SK-N-SH (cell line): Measurements from ENCODE around the gene ST6GALNAC3. TPM values are rescaled to one million over a fixed set of nuclear protein-coding genes. Genes with fewer than 3 reads are reported as not detected.

Source experiments
- CTCF ChIA-PET: fragments of 300-600, 350-600 bp; formaldehyde crosslinking; extraction: SDS; loops from one replicate; lab custom pipeline; 2021; lab: Yijun Ruan, JAX
- POLR2A ChIA-PET: fragments of 350-600 bp; sonication (Branson Sonifier 250); formaldehyde crosslinking; extraction: SDS; loops from one replicate; lab custom pipeline; 2020; ENCODE audit warnings: antibody characterized with exemption, inconsistent platforms; lab: Yijun Ruan, JAX
- DNase-seq: peaks from one replicate; pipeline ENCODE4 v3.0.0; 2012
- H2AFZ ChIP-seq: fragments of 200-600 bp; sonication (generic); 2 replicates; pipeline ENCODE4 v1.8.1; 2016; ENCODE audit warnings: antibody characterized with exemption, mild to moderate bottlenecking, low read depth
- H3F3A ChIP-seq: fragments of 200-600 bp; sonication (generic); replicated peaks from 2 replicates; pipeline ENCODE3; 2016; ENCODE audit warnings: antibody characterized with exemption, mild to moderate bottlenecking; ENCODE audit not compliant: insufficient read depth
- H3K27ac ChIP-seq, 2 experiments: fragments of 200-500 bp in 1 of 2; fragments of 200-600 bp in 1 of 2; sonication (Bioruptor generic) in 1 of 2; sonication (generic), shearing (Covaris generic) in 1 of 2; 2 replicates each; pipeline versions ENCODE4 v1.5.1 to v1.6.1; 2014 to 2016; ENCODE audit warnings: low read depth in 2 of 2, inconsistent platforms in 1 of 2, low read length in 1 of 2, mild to moderate bottlenecking in 1 of 2, mixed read lengths in 1 of 2
- H3K27me3 ChIP-seq: fragments of 200-600 bp; sonication (generic), shearing (Covaris generic); 2 replicates; pipeline ENCODE4 v1.6.1; 2016; ENCODE audit warnings: mixed run types; ENCODE audit not compliant: insufficient read depth
- H3K36me3 ChIP-seq, 2 experiments: fragments of 200-500 bp in 1 of 2; fragments of 200-600 bp in 1 of 2; sonication (Bioruptor generic) in 1 of 2; sonication (generic) in 1 of 2; replicated peaks in 1 of 2; 2 replicates each; pipeline versions ENCODE3 to v1.5.1; 2014 to 2016; ENCODE audit warnings: low read length in 1 of 2, mild to moderate bottlenecking in 1 of 2; ENCODE audit not compliant: insufficient read depth in 2 of 2, control insufficient read depth in 1 of 2
- H3K4me1 ChIP-seq, 2 experiments: fragments of 200-500 bp in 1 of 2; fragments of 200-600 bp in 1 of 2; sonication (Bioruptor generic) in 1 of 2; sonication (generic), shearing (Covaris generic) in 1 of 2; 2 replicates each; pipeline versions ENCODE4 v1.5.1 to v1.6.1; 2014 to 2016; ENCODE audit warnings: low read depth in 1 of 2, low read length in 1 of 2, mixed run types in 1 of 2; ENCODE audit not compliant: insufficient read depth in 2 of 2, control insufficient read depth in 1 of 2
- H3K4me2 ChIP-seq: fragments of 200-600 bp; sonication (generic), shearing (Covaris generic); 2 replicates; pipeline ENCODE4 v1.6.1; 2017; ENCODE audit warnings: mixed run types
- H3K4me3 ChIP-seq, 2 experiments: fragments of 200-500 bp in 1 of 2; fragments of 200-600 bp in 1 of 2; sonication (Bioruptor generic) in 1 of 2; sonication (generic), shearing (Covaris generic) in 1 of 2; 2 replicates each; pipeline versions ENCODE4 v1.5.1 to v1.8.1; 2014 to 2016; ENCODE audit warnings: low read depth in 2 of 2, inconsistent platforms in 1 of 2, low read length in 1 of 2, mild to moderate bottlenecking in 1 of 2, mixed read lengths in 1 of 2, moderate library complexity in 1 of 2
- H3K79me2 ChIP-seq: fragments of 200-600 bp; sonication (generic); 2 replicates; pipeline ENCODE4 v1.8.1; 2017; ENCODE audit warnings: mild to moderate bottlenecking; ENCODE audit not compliant: insufficient read depth
- H3K9ac ChIP-seq: fragments of 200-600 bp; sonication (generic); 2 replicates; pipeline ENCODE4 v1.6.1; 2017; ENCODE audit warnings: mixed run types
- H3K9me2 ChIP-seq: fragments of 200-600 bp; sonication (generic); 2 replicates; pipeline ENCODE4 v1.6.1; 2017; ENCODE audit warnings: mixed run types
- H3K9me3 ChIP-seq: fragments of 200-600 bp; sonication (generic); 2 replicates; pipeline ENCODE4 v1.6.1; 2017; ENCODE audit warnings: mixed run types, mild to moderate bottlenecking, moderate library complexity
- H4K20me1 ChIP-seq: fragments of 200-600 bp; sonication (generic); 2 replicates; pipeline ENCODE4 v1.6.1; 2017; ENCODE audit warnings: mild to moderate bottlenecking, mixed run types; ENCODE audit not compliant: insufficient read depth
- ELF1 ChIP-seq: IDR thresholded peaks from 2 replicates; pipeline ENCODE4 v1.4.0; 2012
- EP300 ChIP-seq, 2 experiments: IDR thresholded peaks; 2 replicates each; pipeline versions ENCODE4 v1.4.0 to v1.6.1; 2012; ENCODE audit warnings: borderline replicate concordance in 1 of 2, low read depth in 1 of 2, low read length in 1 of 2
- EZH2phosphoT487 ChIP-seq: fragments of 200-600 bp; sonication (generic); IDR thresholded peaks from 2 replicates; pipeline ENCODE4 v1.6.1; 2017; ENCODE audit warnings: low read depth, mixed run types, mild to moderate bottlenecking, antibody characterized with exemption, moderate library complexity, borderline replicate concordance
- IRF3 ChIP-seq: fragments of 150-350 bp; IDR thresholded peaks from 2 replicates; pipeline ENCODE4 v1.6.1; 2016; ENCODE audit warnings: mild to moderate bottlenecking, low read depth, low read length
- JUND ChIP-seq: IDR thresholded peaks from 2 replicates; pipeline ENCODE4 v1.4.0; 2012
- MAX ChIP-seq: IDR thresholded peaks from 2 replicates; pipeline ENCODE4 v1.4.0; 2012; ENCODE audit warnings: low read depth
- MEF2A ChIP-seq: IDR thresholded peaks from 2 replicates; pipeline ENCODE4 v1.4.0; 2012; ENCODE audit warnings: low read depth, borderline replicate concordance
- NFIC ChIP-seq: IDR thresholded peaks from 2 replicates; pipeline ENCODE4 v1.4.0; 2012; ENCODE audit warnings: borderline replicate concordance
- RFX5 ChIP-seq: IDR thresholded peaks from 2 replicates; pipeline ENCODE4 v1.6.1; 2012; ENCODE audit warnings: mild to moderate bottlenecking, improper control_type of control experiment, low read length
- TAF1 ChIP-seq: IDR thresholded peaks from 2 replicates; pipeline ENCODE4 v1.6.1; 2012; ENCODE audit warnings: low read depth, mild to moderate bottlenecking, low read length, moderate library complexity, borderline replicate concordance
- TEAD4 ChIP-seq: IDR thresholded peaks from 2 replicates; pipeline ENCODE4 v1.4.0; 2012; ENCODE audit warnings: mild to moderate bottlenecking, borderline replicate concordance; ENCODE audit not compliant: insufficient read depth
- YY1 ChIP-seq: IDR thresholded peaks from 2 replicates; pipeline ENCODE4 v1.4.0; 2012; ENCODE audit warnings: low read depth, mild to moderate bottlenecking
- WGBS: methylation state at CpG from one replicate; pipeline ENCODE4 v1.1.6; 2017; ENCODE audit warnings: low lambda C conversion rate; 5-methylcytosine and 5-hydroxymethylcytosine counted together
- polyA plus RNA-seq, 3 experiments: library from polyadenylated mRNA; depleted of rRNA; stranded (reverse); fragments of >200 nt; gene quantifications; 2 replicates each; pipeline ENCODE4 v1.2.3, GENCODE V29; 2012
- TF ChIP-seq, protein P1 (sequence below): IDR thresholded peaks from 2 replicates; pipeline ENCODE4 v1.4.0; 2012; ENCODE audit warnings: low read depth, borderline replicate concordance
- TF ChIP-seq, protein P2 (sequence below): fragments of 150-350 bp; IDR thresholded peaks from 2 replicates; pipeline ENCODE4 v1.6.1; 2017; ENCODE audit warnings: antibody characterized with exemption, low read length, low read depth, borderline replicate concordance
- TF ChIP-seq, protein P3 (sequence below): IDR thresholded peaks from 2 replicates; pipeline ENCODE4; 2012

ST6GALNAC3 gene
- polyA plus RNA-seq, 1 of the 3 experiments (the other 2 are of a cell fraction) = 8.1 TPM

- H3K4me1 ChIP-seq = peaks cover 0 to 12% of the 10 kb centered on the region in 2 experiments; a peak in 1 of 4 replicates
- 97% methylated on average over 3 of the region's 3 CpGs for WGBS
- no peak overlapping the region for H2AFZ ChIP-seq
- H3K36me3 ChIP-seq = no peaks in the 10 kb centered on the region
- H3K27ac ChIP-seq = no peak overlapping the region
- H3F3A ChIP-seq = no peaks in the 10 kb centered on the region
- H3K9me2 ChIP-seq = no peaks in the 10 kb centered on the region
- H3K9ac ChIP-seq = no peak overlapping the region
- TF ChIP-seq, protein P1, sequence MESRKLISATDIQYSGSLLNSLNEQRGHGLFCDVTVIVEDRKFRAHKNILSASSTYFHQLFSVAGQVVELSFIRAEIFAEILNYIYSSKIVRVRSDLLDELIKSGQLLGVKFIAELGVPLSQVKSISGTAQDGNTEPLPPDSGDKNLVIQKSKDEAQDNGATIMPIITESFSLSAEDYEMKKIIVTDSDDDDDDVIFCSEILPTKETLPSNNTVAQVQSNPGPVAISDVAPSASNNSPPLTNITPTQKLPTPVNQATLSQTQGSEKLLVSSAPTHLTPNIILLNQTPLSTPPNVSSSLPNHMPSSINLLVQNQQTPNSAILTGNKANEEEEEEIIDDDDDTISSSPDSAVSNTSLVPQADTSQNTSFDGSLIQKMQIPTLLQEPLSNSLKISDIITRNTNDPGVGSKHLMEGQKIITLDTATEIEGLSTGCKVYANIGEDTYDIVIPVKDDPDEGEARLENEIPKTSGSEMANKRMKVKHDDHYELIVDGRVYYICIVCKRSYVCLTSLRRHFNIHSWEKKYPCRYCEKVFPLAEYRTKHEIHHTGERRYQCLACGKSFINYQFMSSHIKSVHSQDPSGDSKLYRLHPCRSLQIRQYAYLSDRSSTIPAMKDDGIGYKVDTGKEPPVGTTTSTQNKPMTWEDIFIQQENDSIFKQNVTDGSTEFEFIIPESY = no peak
- TF ChIP-seq IRF3 = no peak
- no peak for TF ChIP-seq MEF2A
- no peak for TF ChIP-seq NFIC
- TF ChIP-seq MAX = no peak
- TF ChIP-seq RFX5 = no peak
- TF ChIP-seq TAF1 = no peak
- TF ChIP-seq, protein P2, sequence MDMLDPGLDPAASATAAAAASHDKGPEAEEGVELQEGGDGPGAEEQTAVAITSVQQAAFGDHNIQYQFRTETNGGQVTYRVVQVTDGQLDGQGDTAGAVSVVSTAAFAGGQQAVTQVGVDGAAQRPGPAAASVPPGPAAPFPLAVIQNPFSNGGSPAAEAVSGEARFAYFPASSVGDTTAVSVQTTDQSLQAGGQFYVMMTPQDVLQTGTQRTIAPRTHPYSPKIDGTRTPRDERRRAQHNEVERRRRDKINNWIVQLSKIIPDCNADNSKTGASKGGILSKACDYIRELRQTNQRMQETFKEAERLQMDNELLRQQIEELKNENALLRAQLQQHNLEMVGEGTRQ = no peak
- no peak for TF ChIP-seq YY1
- no peak for TF ChIP-seq TEAD4
- TF ChIP-seq JUND = no peak
- TF ChIP-seq EP300 (IDR thresholded peaks at IDR 0.05; ENCODE audit: borderline replicate concordance in 1 of 2, low read depth in 1 of 2, low read length in 1 of 2) = no peak
- TF ChIP-seq, protein P3, sequence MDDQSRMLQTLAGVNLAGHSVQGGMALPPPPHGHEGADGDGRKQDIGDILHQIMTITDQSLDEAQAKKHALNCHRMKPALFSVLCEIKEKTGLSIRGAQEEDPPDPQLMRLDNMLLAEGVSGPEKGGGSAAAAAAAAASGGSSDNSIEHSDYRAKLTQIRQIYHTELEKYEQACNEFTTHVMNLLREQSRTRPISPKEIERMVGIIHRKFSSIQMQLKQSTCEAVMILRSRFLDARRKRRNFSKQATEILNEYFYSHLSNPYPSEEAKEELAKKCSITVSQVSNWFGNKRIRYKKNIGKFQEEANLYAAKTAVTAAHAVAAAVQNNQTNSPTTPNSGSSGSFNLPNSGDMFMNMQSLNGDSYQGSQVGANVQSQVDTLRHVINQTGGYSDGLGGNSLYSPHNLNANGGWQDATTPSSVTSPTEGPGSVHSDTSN = no peak
- TF ChIP-seq EZH2phosphoT487 = no peak
- TF ChIP-seq ELF1 = no peak
- ChIA-PET POLR2A (no interaction called here), CTCF (no interaction called here)
- H3K4me2 ChIP-seq = no peak overlapping the region
- no peak overlapping the region for H3K4me3 ChIP-seq
- H3K9me3 ChIP-seq = no peaks in the 10 kb centered on the region
- no peaks in the 10 kb centered on the region for H3K79me2 ChIP-seq
- no peaks in the 10 kb centered on the region for H3K27me3 ChIP-seq
- DNase-seq = no peak
- no peaks in the 10 kb centered on the region for H4K20me1 ChIP-seq
Measured at GRCh38 chr1:76187436-76187835, 112.9 kb downstream of the ST6GALNAC3 start.
